Measurements from ENCODE around the gene ZNF581.

ZNF581 gene

DNA sequence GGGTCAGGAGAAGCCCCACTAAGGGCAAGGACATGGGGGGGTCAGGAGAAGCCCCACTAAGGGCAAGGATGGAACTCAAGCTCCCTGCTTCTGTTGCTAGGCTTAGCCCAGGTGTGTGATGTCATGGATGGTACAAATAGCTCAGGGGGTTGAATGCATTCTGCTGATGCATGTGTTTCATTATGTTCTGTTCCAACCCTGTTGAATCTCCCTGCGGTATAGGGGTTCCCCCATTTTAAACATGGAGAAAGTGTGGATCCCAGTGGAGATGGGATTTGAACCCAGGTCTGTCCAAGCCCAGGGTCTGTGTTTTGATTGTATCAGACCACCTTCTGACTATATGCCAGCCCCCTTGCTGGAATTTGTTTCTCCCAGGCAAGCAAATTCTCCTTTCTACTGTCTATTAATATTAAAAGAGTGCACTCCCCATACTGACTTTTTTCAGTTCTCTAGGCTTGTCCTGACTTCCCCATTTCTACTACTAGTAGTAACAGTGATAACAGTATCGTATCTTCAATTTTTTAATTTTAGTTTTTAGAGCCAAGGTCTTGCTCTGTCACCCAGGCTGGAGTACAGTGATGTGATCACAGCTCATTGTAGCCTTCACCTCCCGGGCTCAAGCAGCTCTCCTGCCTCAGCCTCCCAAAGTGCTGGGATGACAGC is 31.3 kb upstream of the ZNF581 start:
- DNase-seq, result no peak

DNA sequence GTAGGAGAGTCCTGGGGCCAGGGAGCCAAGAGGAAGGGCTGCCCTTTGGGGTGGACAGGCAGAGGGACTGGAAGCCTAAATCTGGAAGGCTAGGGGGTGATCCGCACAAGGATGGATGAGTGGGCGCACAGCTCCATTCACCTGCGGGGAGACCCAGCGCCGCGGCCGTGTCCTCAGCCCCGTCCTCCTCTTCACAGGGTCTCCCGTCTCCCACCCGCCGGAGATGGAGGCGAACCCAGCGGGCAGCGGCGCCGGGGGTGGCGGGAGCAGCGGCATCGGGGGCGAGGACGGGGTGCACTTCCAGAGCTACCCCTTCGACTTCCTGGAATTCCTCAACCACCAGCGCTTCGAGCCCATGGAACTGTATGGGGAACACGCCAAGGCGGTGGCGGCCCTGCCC is 30.1 kb upstream of the ZNF581 start:
- DNase-seq, result no peak

DNA sequence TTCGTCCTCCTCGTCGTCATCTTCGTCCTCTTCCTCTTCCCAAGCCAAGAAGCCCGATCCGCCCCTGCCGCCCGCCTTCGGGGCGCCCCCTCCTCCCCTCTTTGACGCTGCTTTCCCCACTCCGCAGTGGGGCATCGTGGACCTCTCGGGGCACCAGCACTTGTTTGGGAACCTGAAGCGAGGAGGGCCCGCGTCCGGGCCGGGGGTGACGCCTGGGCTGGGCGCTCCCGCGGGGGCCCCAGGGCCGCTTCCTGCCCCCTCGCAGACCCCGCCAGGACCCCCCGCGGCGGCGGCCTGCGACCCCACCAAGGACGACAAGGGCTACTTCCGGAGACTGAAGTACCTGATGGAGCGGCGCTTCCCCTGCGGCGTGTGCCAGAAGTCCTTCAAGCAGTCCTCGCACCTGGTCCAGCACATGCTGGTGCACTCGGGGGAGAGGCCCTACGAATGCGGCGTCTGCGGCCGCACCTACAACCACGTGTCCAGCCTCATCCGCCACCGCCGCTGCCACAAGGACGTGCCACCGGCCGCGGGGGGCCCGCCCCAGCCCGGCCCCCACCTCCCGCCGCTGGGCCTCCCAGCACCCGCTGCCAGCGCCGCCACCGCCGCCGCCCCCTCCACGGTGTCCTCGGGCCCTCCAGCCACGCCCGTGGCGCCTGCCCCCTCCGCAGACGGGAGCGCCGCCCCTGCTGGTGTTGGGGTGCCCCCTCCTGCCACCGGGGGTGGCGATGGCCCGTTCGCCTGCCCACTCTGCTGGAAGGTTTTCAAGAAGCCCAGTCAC is 29.3 kb upstream of the ZNF581 start:
- no peak for DNase-seq

DNA sequence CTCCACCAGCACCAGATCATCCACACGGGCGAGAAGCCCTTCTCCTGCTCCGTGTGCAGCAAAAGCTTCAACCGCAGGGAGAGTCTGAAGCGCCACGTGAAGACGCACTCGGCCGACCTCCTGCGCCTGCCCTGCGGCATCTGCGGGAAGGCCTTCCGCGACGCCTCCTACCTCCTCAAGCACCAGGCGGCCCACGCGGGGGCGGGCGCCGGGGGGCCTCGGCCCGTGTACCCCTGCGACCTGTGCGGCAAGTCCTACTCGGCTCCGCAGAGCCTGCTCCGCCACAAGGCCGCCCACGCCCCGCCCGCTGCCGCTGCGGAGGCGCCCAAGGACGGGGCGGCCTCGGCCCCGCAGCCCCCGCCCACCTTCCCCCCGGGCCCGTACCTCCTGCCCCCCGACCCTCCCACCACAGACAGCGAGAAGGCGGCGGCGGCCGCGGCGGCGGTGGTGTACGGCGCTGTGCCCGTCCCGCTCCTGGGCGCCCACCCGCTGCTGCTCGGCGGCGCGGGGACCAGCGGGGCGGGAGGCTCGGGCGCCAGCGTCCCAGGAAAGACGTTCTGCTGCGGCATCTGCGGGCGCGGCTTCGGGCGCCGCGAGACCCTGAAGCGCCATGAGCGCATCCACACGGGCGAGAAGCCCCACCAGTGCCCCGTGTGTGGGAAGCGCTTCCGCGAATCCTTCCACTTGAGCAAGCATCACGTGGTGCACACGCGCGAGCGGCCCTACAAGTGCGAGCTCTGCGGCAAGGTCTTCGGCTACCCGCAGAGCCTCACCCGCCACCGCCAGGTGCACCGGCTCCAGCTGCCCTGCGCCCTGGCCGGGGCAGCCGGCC is 28.5 kb upstream of the ZNF581 start:
- no peak for DNase-seq

DNA sequence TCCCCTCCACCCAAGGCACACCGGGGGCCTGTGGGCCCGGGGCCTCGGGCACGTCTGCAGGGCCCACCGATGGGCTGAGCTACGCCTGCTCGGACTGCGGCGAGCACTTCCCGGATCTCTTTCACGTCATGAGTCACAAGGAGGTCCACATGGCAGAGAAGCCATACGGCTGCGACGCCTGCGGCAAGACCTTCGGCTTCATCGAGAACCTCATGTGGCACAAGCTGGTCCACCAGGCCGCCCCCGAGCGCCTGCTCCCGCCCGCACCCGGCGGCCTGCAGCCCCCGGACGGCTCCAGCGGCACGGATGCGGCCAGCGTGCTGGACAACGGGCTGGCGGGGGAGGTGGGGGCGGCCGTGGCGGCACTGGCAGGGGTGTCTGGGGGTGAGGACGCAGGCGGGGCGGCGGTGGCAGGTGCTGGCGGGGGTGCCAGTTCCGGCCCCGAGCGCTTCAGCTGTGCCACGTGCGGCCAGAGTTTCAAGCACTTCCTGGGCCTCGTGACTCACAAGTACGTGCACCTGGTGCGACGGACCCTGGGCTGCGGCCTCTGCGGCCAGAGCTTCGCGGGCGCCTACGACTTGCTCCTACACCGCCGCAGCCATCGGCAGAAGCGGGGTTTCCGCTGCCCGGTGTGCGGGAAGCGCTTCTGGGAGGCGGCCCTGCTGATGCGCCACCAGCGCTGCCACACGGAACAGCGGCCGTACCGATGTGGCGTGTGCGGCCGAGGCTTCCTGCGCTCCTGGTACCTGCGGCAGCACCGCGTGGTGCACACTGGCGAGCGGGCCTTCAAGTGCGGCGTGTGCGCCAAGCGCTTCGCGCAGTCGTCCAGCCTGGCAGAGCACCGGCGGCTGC is 27.7 kb upstream of the ZNF581 start:
- no peak for DNase-seq

DNA sequence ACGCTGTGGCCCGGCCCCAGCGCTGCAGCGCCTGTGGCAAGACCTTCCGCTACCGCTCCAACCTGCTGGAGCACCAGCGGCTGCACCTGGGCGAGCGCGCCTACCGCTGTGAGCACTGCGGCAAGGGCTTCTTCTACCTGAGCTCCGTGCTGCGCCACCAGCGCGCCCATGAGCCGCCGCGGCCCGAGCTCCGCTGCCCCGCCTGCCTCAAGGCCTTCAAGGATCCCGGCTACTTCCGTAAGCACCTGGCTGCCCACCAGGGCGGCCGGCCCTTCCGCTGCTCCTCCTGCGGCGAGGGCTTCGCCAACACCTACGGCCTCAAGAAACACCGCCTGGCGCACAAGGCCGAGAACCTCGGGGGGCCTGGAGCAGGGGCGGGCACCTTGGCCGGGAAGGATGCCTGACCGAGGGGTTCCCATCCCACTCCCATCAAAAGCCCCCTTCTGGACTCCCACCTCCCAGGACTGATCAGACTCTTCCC is 27.0 kb upstream of the ZNF581 start:
- no peak for DNase-seq

DNA sequence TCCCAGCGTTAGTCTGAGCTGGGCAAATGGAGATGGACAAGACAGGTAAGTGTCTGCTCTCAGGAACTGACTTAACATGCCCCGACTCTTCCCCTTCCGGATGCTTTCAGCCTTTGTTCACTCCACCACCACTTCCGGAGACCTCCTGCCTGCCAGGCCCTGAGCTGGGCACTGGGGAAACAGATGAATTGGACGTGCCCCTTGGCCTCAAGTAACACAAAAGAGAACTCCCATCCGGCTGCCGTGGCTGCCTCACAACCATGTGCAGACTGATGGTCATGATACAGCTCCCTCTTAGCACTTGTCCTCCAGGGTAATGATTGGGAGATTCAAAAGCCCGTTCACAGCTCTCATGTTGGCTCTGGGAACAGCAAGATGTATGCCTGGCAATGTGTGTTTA is 26.0 kb upstream of the ZNF581 start:
- DNase-seq, result no peak

DNA sequence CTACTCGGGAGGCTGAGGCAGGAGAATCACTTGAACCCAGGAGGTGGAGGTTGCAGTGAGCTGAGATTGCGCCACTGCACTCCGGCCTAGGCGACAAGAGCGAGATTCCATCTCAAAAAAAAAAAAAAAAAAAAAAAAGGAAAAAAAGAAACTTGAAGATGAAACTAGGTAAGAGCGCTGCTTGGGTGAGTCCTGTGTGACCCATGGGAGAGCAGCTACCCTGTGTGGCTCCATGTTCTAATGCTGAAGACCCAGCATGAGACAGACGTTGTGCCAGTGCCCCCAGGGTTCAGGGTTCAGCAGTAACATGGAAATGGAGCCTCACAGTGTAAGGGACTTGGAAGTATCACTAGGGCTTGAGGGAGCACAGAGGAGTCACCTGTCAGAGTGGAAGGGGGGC is 25.0 kb upstream of the ZNF581 start:
- DNase-seq, result no peak

DNA sequence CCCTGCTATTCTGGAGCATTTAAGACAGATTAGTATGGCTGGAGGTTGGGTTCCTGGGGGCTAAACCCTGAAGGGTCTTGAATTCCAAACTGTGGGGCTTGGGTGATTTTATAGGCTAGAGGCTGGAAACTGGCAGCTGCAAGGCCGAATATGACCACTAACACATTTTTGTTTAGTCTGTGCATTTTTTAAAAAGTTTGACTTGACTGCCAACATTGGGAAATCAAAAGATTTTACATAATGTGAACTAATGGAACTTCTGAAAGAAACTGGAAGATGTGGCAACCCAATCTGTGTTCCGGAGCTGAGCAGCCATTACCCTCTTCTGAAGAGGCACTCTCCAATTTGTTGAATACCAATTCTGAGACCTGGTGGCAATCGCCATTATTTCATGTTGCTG is 24.2 kb upstream of the ZNF581 start:
- no peak for DNase-seq

DNA sequence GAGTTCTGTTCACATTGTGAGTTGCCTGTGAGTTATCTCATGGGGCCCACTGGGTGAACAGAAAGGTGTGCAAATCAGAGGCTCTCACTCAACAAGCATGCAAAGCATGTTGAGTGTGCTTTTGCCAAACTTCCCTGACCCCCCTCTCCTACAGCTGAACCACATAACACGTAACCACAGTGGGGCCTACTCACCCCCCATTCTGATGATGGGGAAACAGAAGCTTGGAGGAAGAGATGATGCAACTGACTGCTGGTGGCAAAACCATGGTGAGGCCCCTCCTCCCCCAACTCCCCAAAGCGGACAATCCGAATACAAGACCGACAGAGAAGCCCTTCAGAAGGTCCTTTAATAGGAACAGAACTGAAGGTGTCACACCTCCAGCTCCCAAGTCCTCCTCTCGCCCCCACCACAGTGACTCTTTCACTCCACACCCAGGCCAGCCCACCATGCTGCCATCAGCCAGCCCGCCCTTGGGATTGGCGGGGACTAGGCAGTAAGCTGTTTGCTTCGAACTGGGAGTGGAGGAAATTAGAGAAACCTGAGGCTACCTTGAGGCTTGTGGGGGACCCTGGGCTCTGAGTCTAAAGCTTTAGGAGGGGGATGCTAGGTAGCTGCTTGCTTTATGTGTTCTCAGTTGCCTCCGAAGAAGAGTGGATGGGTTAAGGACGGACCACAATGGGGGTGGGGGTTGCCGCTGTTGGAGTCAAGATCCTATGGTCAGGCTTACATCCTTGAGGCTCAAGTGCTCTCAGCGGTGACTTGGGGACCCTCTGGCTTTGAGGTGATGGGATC is 22.8 kb upstream of the ZNF581 start:
- DNase-seq, result peak in 1 of 2 donors; percentile 42

DNA sequence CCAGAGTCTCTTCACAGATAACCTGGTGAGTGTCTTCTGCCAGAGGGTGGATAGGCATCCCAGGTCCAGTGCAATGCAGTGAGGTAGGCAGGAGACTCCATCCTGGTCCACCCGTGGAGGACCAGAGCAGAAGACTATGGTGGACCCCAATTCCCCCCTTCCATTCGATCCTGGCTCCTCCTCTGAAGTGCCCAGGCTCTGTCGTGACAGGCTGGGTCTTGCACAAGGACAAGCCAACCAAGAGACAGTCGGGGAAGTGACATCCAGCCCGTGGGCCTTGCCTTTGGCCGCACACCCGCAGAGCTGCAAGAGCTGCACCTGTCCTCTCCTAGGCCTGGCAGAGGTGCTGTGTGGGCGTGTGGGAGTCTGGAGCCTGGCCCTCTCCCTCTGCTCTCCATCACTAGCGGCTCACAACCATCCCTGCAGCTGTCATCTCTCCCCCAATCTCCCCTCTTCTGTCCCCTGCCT is 22.2 kb upstream of the ZNF581 start:
- DNase-seq, result no peak

DNA sequence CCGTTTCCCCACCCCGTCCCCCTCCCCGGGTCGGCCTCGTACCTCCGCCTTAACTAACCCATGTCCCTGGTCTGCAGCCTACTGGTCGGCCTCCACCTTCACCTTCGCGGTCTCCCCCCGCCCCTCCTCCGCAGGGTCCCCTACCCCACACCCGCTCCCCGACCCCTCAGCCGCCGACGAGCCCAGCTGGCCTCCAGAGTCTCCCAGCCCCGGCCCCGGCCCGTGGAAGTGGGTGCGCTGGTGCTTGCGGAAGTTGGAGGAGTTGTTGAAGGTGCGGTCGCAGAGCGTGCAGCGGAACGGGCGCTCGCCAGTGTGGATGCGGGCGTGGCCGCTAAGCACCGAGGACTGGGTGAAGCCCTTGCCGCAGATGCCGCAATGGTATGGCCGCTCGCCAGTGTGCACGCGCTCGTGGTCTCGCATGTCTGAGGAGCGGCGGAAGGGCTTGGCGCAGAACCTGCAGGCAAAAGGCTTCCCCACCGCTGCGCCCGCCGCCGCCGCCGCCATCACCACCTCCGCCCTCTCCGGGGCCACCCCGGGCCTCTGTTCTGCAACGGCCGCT is 21.7 kb upstream of the ZNF581 start:
- DNase-seq, result no peak

DNA sequence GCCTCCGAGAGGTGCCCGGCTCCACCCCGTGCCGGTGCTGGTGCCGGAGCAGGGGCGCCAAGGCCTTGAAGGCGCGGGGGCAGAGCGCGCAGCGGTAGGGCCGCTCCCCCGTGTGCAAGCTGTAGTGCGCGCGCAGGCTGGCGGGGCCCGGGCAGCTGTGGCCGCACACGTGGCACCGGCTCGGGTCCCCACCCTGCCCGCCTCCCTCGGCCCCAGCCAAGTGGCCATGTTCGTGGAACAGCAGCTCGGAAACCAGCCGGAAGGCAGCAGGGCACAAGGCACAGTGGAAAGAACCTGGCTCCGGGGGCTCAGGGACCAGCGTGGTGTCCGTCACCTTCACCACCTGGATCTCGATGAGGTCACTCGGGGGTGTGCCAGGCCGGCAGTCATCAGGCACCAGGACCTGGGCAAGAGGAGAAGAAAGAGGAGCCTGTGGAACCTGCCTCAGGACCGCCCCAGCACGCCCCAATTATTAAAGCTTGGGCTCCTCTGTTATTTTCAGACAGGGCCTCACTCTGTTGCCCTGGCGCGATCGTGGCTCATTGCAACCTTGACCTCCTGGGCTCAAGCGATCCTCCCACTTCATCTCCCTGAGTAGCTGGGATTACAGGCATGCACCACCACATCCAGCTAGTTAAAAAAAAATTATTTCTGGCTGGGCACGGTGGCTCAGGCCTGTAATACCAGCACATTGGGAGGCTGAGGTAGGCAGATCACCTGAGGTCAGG is 21.0 kb upstream of the ZNF581 start:
- DNase-seq, result no peak

DNA sequence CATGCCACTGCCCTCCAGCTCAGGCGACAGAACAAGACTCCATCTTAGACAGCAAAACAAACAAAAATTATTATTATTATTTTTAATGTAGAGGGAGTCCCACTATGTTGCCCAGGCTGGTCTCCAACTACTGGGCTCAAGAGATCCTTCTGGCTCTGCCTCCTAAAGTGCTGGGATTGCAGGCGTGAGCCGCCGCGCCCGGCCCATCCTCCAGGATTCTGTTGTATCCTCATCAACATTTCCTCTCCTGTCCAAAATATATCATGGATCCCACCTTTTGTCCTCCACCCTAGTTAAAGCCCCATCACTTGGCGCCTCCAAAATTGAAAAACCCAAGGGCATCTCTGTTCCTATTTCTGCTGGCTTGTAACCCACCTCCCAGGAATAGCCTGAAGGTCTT is 20.3 kb upstream of the ZNF581 start:
- DNase-seq, result no peak

DNA sequence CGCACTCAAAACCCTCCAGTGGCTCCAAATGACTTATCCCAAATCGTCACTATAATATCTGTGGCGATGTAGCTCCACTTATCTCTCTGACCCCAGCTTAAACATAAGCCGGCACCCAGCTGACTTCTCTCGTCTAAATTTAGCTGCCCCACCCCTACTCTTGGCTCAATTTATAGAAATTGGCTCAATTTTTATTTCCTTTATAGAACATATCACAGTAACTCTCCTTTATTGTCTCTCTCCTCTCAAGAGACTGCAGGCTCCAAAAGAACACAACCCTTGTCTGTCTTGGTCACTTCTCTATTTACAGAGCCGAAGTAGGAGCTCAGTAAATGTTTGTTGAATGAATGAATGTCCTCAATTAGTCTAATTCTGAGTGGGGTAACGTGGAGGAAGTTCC is 19.9 kb upstream of the ZNF581 start:
- no peak for DNase-seq

DNA sequence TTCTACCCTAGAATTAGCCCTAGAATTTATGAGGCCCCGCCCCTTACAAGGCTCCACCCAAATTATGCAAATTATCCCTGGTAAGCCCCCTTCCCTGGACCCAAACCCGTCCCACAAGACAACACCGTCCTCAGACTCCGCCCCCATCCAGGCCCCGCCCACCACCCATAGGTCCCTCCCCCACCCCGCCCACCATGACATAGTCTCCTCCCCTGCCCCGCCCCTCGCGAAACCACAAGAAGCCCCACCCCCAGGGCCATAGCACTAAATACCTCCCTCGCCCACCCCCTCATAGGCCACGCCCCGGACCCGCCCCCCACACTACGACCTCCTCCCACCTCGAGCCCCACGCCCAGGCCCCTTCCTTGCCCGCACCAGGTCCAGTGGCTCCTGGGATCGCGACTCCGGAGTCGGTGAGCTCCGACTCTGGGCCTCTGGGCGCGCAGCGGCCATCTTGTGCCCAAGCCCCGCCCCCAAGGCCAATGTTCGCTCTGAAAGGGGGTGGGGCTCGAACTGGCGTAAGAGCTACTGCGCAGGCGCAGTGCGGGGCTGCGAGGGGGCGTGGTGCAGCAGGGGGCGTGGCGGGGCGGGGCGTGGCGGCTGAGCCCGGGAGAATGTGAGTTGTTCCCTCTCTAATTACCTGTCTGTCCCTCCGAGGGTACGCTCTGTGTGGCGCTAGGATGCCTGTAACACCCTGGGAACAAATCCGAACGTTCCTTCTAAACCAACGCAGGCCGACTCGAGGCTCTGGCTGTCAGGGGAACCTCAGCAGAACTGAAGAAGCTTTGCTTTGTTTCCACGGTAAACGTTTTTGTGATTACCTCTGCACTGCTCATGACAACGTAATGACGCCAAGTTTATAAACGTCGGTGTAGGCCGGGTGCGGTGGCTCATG is 19.1 kb upstream of the ZNF581 start, which contains the start of gene ZNF784:
TSS of gene ZNF784 (minus strand) at position 458 of the 895 bp plus-strand sequence. CDS start at position 453, 5 bp downstream.
- DNase-seq, result peak; percentile 92 to 93

DNA sequence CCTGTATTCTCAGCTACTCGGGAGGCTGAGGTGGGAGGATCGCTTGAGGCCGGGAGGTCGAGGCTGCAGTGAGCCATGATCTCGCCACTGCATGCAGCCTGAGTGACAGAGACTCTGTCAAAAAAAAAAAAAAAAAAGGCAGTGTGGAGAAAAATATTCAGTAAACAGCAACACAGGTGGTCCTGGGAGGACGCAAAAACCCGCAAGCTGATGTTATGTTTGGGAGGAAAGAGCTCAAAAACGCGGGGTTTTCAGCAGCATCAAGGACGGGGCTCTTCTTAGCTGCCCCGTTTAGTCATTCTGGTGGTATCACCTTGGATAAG is 18.5 kb upstream of the ZNF581 start:
- no peak for DNase-seq

DNA sequence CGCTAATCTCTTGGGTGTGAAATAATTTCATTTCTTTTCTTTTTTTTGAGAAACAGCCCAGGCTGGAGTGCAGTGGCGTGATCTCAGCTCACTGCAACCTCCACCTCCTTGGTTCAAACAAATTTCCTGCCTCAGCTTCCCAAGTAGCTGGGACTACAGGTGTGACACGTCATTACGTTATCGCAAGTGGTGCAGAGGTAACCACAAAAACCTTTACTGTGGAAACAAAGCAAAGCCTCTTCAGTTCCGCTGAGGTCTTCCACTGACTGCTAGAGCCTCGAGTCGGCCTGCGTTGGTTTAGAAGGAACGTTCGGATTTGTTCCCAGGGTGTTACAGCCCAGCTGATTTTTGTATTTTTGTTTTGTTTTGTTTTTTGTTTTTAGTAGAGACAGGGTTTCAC is 17.1 kb upstream of the ZNF581 start:
- peak; percentile 55 to 83 for DNase-seq

DNA sequence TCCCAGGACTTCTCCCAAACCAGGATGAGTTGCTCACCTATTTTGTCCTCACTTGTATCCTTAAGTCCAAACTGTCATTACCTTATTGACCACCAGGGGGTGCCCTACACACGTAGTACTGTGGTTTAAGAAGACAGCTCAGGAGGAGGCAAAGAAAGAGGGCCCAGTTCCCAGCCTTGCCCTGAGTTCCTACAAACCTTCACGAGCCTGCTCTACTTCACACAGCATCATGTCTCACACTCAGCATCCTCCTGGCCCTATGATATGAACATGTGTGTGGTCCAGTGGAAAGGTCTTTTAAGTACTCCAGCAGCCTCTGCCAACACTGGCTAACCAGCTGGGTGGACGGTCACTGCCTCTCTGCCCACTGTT is 11.0 kb upstream of the ZNF581 start:
- DNase-seq, result peak; percentile 90 to 93

DNA sequence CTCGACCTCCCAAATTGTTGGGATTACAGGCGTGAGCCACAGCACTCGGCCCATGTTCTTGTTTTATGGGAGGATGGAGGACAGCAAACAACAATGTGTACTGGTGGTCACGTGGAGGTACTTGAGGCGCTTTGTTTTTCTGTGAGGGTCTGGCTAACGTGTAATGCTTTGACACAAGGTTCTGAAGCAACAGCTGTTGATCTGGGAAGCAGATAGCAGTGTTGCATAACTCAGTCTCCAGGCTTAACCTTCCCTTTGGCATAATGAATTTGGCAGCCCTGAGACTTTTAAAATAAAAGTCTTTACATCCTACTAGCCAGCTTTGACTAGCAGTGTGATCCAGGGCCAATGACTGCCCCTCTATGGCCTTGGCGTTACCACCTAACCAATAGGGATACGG is 9.6 kb upstream of the ZNF581 start:
- DNase-seq, result no peak
